B cell (primary cell): ENCODE data around the gene MRLN.
"Not testable (repeated sequence)": the region's sequence is repeated elsewhere in the genome, so short reads cannot be mapped to it uniquely, and the experiment has no call there.

Experiments
- EZH2 ChIP-seq: IDR thresholded peaks from 2 replicates; pipeline ENCODE4 v1.6.1; 2012; ENCODE audit warnings: borderline replicate concordance, low read depth, mild to moderate bottlenecking, moderate library complexity, low read length; ENCODE audit not compliant: insufficient read depth, poor library complexity, severe bottlenecking
- TF ChIP-seq, protein P1 (sequence below): fragments of 200-600 bp; IDR thresholded peaks from one replicate; pipeline ENCODE4 v1.8.0; 2022; ENCODE audit warnings: antibody characterized with exemption, mild to moderate bottlenecking

DNA sequence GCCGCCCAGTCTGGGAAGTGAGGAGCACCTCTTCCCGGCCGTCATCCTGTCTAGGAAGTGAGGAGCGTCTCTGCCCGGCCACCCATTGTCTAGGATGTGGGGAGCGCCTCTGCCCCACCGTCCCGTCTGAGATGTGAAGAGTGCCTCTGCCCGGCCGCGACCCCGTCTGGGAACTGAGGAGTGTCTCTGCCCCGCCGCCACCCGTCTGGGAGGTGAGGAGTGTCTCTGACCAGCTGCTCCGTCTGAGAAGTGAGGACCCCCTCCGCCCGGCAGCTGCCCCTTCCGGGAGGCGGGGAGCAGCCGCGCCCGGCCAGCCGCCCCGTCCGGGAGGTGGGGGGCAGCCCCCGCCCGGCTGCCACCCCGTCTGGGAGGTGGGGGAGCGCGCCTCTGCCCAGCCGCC, 9.1 kb downstream of the MRLN start:
- TF ChIP-seq, protein P1, sequence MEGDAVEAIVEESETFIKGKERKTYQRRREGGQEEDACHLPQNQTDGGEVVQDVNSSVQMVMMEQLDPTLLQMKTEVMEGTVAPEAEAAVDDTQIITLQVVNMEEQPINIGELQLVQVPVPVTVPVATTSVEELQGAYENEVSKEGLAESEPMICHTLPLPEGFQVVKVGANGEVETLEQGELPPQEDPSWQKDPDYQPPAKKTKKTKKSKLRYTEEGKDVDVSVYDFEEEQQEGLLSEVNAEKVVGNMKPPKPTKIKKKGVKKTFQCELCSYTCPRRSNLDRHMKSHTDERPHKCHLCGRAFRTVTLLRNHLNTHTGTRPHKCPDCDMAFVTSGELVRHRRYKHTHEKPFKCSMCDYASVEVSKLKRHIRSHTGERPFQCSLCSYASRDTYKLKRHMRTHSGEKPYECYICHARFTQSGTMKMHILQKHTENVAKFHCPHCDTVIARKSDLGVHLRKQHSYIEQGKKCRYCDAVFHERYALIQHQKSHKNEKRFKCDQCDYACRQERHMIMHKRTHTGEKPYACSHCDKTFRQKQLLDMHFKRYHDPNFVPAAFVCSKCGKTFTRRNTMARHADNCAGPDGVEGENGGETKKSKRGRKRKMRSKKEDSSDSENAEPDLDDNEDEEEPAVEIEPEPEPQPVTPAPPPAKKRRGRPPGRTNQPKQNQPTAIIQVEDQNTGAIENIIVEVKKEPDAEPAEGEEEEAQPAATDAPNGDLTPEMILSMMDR: not testable (repeated sequence)
- not testable (repeated sequence) for TF ChIP-seq EZH2
